Measurements from ENCODE around the gene DMKN. TPM values are rescaled to one million over a fixed set of nuclear protein-coding genes. Genes with fewer than 3 reads are reported as not detected.

DMKN gene
- total and polyA plus RNA-seq, 2 of the 8 experiments (the other 6 are each of a cell fraction or from before 2014, with no cell fraction given): 290 to 330 TPM

DNA sequence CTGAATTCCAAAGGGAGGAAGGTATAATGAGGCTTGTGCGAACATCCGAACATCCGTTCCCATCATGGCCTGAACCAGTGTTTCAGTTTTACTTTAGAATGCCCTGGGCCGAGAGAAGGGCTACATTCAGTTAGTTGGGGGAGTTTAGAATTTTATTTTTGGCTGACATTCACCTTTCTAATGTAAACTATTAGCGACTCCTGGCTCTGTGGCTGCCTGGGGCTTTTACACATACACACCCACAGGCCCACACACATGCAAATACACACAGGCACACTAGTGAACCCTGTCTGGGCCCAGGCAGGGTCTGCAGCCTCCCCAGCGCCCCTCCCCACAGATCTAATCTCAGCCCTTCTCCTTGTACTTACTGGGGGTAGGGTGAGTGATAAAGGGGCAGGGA lies 25.9 kb upstream of the DMKN start:
- CTCF ChIA-PET (ENCODE audit: partially characterized antibody): interaction anchor here (1.3 kb wide), 1 partner anchor 29 kb away, joined by 7 read pairs; no protein-coding TSS in a partner anchor
- TF ChIP-seq E2F6 (IDR thresholded peaks at IDR 0.05) (no peak), EZH2 (IDR thresholded peaks at IDR 0.05; ENCODE audit: low read depth, low read length, severe bottlenecking) (no peak), NANOG (IDR thresholded peaks at IDR 0.05; ENCODE audit: insufficient read depth, low read depth, low read length, poor library complexity, severe bottlenecking) (no peak), BACH1 (IDR thresholded peaks at IDR 0.05; ENCODE audit: low read length) (no peak), BCL11A (IDR thresholded peaks at IDR 0.05; ENCODE audit: low read depth in 2 of 2, low read length in 2 of 2) (no peak), TBP (IDR thresholded peaks at IDR 0.05; ENCODE audit: low read depth, low read length) (no peak), TAF1 (IDR thresholded peaks at IDR 0.05; ENCODE audit: low read depth, low read length) (no peak), CHD2 (IDR thresholded peaks at IDR 0.05; ENCODE audit: low read length) (no peak), ASH2L (IDR thresholded peaks at IDR 0.05; ENCODE audit: low read length) (no peak), CREB1 (IDR thresholded peaks at IDR 0.05) (no peak), CTBP2 (IDR thresholded peaks at IDR 0.05; ENCODE audit: borderline replicate concordance, insufficient read depth, insufficient read length, low read length) (no peak), RNF2 (IDR thresholded peaks at IDR 0.05; ENCODE audit: borderline replicate concordance, low read depth, low read length, missing control alignments, poor library complexity, severe bottlenecking) (no peak)

More for the DNA sequence above, 25.9 kb upstream of the DMKN start:
- no peak overlapping the region for H4K8ac ChIP-seq (ENCODE audit: extremely low read depth, insufficient read depth, low read length)
- no peak overlapping the region for H3K4me3 ChIP-seq (ENCODE audit: extremely low read depth in 1 of 4, insufficient read depth in 2 of 4, low read depth in 3 of 4, low read length in 4 of 4)
- peak overlapping the region in 1 of 4 experiments; percentile 40; a peak in 1 of 7 replicates for H3K9ac ChIP-seq (replicated peaks in 1 of 4; ENCODE audit: extremely low read depth in 1 of 4, low read depth in 3 of 4, low read length in 3 of 4)
- no peak overlapping the region for H2AK5ac ChIP-seq (ENCODE audit: low read depth, low read length)
- no peak overlapping the region for H3K4ac ChIP-seq (replicated peaks; ENCODE audit: insufficient read length, low read depth, low read length)
- no peaks in the 10 kb centered on the region; the same call in 1 of the 2 replicates for H3K23me2 ChIP-seq (ENCODE audit: low read depth, low read length)
- no peak overlapping the region for H2BK120ac ChIP-seq (replicated peaks; ENCODE audit: low read depth, low read length)
- H2BK20ac ChIP-seq (ENCODE audit: low read length): no peak overlapping the region
- H3K79me2 ChIP-seq (ENCODE audit: control insufficient read depth in 1 of 2, insufficient read depth in 2 of 2, low read length in 2 of 2): peaks cover 0 to 8% of the 10 kb centered on the region in 2 experiments; a peak in 2 of 4 replicates
- H3K79me1 ChIP-seq (ENCODE audit: low read depth, low read length): peaks cover 2% of the 10 kb centered on the region; the same call in 1 of the 2 replicates
- H3K9me3 ChIP-seq (ENCODE audit: insufficient read depth in 2 of 2, low read depth in 1 of 2, low read length in 1 of 2): no peaks in the 10 kb centered on the region
- H3K56ac ChIP-seq (replicated peaks; ENCODE audit: insufficient read length, low read depth, low read length): no peak overlapping the region
- POLR2A ChIA-PET (ENCODE audit: partially characterized antibody): interaction anchor here (0.6 to 4.4 kb wide), 6 partner anchors 10 to 104 kb away, joined by 3 to 19 read pairs (median 4); no protein-coding TSS in a partner anchor
- no peak overlapping the region for H3K14ac ChIP-seq (ENCODE audit: insufficient read length)
- peaks cover 0 to 9% (median 6%) of the 10 kb centered on the region in 4 experiments; a peak in 4 of 8 replicates for H3K36me3 ChIP-seq (ENCODE audit: control insufficient read depth in 2 of 4, insufficient read depth in 4 of 4, low read length in 3 of 4)
- FAIRE-seq: no peak
- no peak overlapping the region for H3K23ac ChIP-seq (ENCODE audit: insufficient read length)
- H3K18ac ChIP-seq (ENCODE audit: extremely low read depth, low read length): no peak overlapping the region
- no peak overlapping the region for H2AFZ ChIP-seq (ENCODE audit: low read length)
- H2BK15ac ChIP-seq (ENCODE audit: low read length): no peak overlapping the region
- no peak for DNase-seq (ENCODE audit: low read depth in 1 of 2, low spot score in 2 of 2)
- WGBS, 2 experiments (ENCODE audit: extremely low coverage in 1 of 2, insufficient coverage in 1 of 2, insufficient read length in 1 of 2, insufficient replicate concordance in 2 of 2, low coverage in 1 of 2, low lambda C conversion rate in 2 of 2, missing lambda C conversion rate in 1 of 2): 74% methylated on average over 6 of the region's 6 CpGs; no CpG with 5 or more reads in 1 of the 2 experiments
- peaks cover 0 to 9% (median 6%) of the 10 kb centered on the region in 4 experiments; a peak in 6 of 7 replicates for H3K4me1 ChIP-seq (replicated peaks in 1 of 4; ENCODE audit: control insufficient read depth in 3 of 4, insufficient read depth in 4 of 4, low read length in 3 of 4)
- H4K5ac ChIP-seq (ENCODE audit: insufficient read length, low read depth, low read length): no peak overlapping the region
- peaks cover 5 to 15% of the 10 kb centered on the region in 2 experiments for H4K20me1 ChIP-seq (replicated peaks in 1 of 2; ENCODE audit: control insufficient read depth in 1 of 2, insufficient read depth in 2 of 2, low read length in 2 of 2)
- no peak overlapping the region for H3K27ac ChIP-seq (ENCODE audit: low read depth, low read length)
- H4K91ac ChIP-seq (replicated peaks; ENCODE audit: insufficient read length, low read length): no peak overlapping the region
- no peak overlapping the region for H2BK12ac ChIP-seq (ENCODE audit: low read depth, low read length)
- H3K4me2 ChIP-seq (ENCODE audit: insufficient read depth in 1 of 2, low read depth in 2 of 2, low read length in 2 of 2): no peak overlapping the region
- H2BK5ac ChIP-seq (ENCODE audit: low read depth, low read length): 0 out of 2 replicates have a peak overlapping the region, but pooled peaks have one; percentile 52
- peaks cover 0 to 1% (median 0%) of the 10 kb centered on the region in 4 experiments; a peak in 2 of 7 replicates for H3K27me3 ChIP-seq (replicated peaks in 1 of 4; ENCODE audit: control insufficient read depth in 3 of 4, extremely low read depth in 1 of 4, insufficient read depth in 3 of 4, low read length in 3 of 4)

All from H1 (cell line).